HG03469 (cell line): ENCODE results near the gene FALEC.
"Not testable (repeated sequence)": the region's sequence is repeated elsewhere in the genome, so short reads cannot be mapped to it uniquely, and the experiment has no call there.

Source experiments
- ATAC-seq: cut with Tn5 transposase; IDR thresholded peaks from one replicate; pipeline ENCODE4 v1.9.1; 2021; ENCODE audit warnings: mild to moderate bottlenecking, moderate library complexity, moderate number of reproducible peaks; ENCODE audit not compliant: unreplicated experiment

The FALEC gene

GRCh38 chr1:150573648-150574071 is 58.1 kb downstream of the FALEC start:
- ATAC-seq: not testable (repeated sequence)

- ATAC-seq: no peak
These were observed 58.9 kb downstream of the FALEC start for GRCh38 chr1:150574260-150575071.

GRCh38 chr1:150575072-150575489 is 59.5 kb downstream of the FALEC start:
- no peak for ATAC-seq

GRCh38 chr1:150575518-150576366 is 60.2 kb downstream of the FALEC start:
- ATAC-seq: no peak

- no peak for ATAC-seq
These were observed 60.8 kb downstream of the FALEC start for GRCh38 chr1:150576367-150576711.

- no peak for ATAC-seq
These were observed 61.4 kb downstream of the FALEC start for GRCh38 chr1:150576794-150577556.

GRCh38 chr1:150577557-150578271 is 62.2 kb downstream of the FALEC start:
- ATAC-seq: no peak

- no peak for ATAC-seq
These were observed 62.9 kb downstream of the FALEC start for GRCh38 chr1:150578272-150579109.

GRCh38 chr1:150579110-150579944 is 63.8 kb downstream of the FALEC start, which contains the start of gene MCL1:
Gene MCL1, minus strand, starts transcription at chr1:150579610. Its CDS starts 80 bp downstream, at chr1:150579530.
- peak; percentile 66 for ATAC-seq

GRCh38 chr1:150579945-150580642 is 64.5 kb downstream of the FALEC start:
- no peak for ATAC-seq

- not testable (repeated sequence) for ATAC-seq
These were observed 65.4 kb downstream of the FALEC start for GRCh38 chr1:150580966-150581365.

- not testable (repeated sequence) for ATAC-seq
These were observed 65.9 kb downstream of the FALEC start for GRCh38 chr1:150581437-150581836.

- not testable (repeated sequence) for ATAC-seq
These were observed 66.4 kb downstream of the FALEC start for GRCh38 chr1:150581962-150582361.

GRCh38 chr1:150582371-150582770 is 66.8 kb downstream of the FALEC start:
- no peak for ATAC-seq
